GM21723 (cell line): ENCODE measurements around the gene C1QTNF5.

Experiments used
- ATAC-seq: cut with Tn5 transposase; IDR thresholded peaks from one replicate; pipeline ENCODE4 v1.9.1; 2021; ENCODE audit warnings: mild to moderate bottlenecking, moderate library complexity; ENCODE audit not compliant: unreplicated experiment

The C1QTNF5 gene

DNA sequence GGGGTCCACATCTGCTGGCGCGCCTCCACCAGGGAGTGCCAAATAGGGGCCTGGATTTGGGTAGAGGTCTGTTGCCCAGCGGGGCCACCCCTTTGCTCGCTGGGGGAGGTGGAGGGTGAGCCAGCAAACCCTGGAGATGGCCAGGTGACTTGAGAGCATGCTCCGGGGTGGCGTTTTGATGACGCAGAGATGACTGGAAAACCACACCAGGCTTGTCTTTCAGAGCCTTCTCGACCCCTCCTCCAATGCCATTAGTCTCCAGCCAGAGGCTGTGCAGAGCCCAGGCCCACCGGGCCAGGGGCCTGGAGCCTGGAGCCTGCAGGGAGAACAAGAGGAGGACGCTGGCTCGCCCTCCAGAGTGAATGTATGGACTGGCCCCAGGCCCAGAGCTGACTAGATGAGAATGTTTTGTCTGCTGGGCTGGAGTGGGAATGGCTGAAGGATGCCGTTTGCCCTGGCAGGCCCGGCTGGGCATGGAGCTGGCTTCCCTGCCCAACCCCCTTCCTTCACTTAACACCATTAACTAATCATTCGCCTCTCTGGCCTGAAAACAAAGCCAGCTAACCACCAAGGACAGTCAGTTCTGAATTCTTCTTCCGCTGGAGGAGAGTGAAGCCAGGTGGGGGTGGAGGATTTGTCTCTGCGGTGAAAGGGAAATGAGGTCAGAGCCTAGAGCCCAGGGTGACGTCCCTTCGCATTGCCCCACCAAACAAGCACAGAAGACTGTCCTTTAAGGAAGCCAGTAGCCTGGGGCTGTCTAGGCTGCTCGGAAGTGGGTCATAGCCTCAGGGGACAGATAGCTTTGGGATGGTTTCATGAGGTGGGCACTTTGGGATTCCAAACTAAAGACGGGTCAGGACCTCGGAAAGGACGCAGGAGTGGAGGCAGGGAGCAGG, 22.2 kb downstream of the C1QTNF5 start:
- ATAC-seq: no peak

DNA sequence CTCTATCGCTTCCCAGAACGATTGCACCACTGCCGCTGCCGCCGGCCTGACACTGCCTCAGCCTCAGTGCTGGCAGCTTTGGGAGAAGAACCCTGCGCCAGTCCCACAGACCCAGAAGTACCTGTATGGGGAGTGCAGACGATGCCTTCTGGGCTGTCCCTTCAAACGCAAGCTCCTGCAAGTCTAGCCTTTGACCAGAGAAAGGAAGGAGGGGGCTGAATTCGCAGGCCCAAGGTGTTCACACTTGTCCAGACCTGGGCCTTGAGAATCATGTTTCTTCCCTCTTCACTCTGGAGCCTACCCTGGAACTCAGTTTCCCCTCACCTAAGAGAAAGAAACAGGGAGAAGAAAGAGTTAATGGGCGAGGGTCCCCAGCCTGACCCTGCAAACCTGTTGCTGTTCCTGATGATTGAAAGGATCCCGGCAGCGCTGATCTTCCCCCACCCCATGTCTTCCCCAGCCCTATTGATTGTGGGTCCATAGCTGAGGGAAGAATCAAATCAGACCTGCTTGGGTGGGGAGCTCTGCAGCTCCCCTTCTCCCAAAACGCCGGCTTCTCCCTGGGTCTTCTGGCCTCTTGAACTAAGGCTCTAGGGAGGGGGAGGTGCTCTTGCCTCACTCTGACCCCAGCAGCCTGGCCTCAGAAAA, 23.0 kb downstream of the C1QTNF5 start:
- ATAC-seq: no peak

DNA sequence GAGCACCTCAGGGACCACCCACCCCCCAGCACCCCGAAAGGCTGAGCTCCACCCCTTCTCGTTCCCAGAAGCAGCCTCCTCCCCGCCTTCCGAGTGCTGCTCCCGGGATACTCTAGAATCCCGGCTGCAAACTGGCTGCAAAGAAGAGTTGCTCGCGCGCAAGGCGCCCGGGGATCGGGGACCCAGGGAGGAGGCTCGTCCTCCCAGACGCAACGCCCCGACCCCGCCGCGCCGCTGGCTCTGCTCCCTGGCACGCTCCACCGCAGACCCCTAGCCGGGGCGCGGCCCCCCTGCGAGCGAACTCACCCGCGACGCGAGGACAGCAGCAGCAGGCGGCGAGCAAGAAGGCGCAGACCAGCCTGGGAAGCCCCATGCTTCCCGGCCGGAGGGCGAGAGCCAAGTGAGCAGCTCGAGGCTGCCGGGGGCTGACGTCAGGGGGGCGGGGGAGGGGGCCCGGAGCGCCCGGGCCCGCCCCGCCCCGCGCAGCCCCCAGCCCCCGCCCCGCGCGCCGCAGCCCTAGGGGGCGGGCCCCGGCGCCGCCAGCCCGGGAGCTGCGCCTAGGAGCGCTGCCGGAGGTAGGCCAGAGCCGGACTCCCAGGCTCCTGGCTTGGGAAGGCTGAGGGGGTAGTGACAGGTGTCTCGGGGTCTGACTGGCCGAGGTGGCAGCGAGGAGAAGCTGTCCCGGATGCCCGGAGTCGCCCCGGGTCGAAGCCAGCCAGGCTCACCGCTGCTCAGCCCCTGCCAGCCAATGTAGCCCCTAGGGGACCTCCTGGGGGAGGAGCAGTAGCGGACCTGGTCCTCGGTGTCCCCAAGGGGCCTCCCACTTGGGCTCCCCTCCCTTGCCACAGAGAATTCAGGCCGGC, 23.7 kb downstream of the C1QTNF5 start, which contains the start of gene MCAM:
MCAM (minus strand) TSS at position 402 of the 863 bp plus-strand sequence; CDS start at position 373, 29 bp downstream.
- no peak for ATAC-seq

DNA sequence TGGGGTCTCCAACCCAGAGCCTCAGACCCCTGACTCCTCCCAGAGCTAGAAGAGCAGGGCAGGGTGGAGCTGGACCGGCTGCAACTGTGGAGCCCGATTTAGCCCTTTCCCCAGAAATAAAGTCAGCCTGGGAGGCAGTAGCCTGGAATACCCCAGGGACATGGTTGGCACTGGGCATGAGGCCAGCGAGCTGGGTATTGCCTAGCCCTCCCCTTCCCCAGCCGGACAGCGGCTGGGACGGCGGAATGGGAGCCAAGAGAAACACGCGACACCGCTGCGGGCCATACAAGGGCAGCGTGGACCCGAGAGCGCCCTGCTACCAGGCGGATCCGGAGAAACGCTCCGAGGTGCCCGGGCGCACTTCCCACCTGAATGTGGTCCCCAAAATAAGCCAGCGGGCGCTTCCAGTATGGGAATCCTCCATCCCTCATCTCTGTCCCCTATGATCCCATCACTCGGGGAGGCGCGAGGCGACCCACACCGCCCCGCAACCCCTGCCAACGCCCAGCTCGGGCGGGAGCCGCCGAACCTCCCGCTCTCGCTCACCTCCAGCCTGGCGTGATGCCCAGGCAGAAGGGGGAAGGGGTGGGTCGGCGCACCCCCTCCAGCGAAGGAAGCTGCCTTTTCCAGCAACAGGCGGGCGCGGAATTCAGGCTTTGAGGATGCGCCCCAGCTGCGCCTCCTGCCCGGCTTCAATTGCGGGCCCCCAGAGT, 24.5 kb downstream of the C1QTNF5 start:
- no peak for ATAC-seq

DNA sequence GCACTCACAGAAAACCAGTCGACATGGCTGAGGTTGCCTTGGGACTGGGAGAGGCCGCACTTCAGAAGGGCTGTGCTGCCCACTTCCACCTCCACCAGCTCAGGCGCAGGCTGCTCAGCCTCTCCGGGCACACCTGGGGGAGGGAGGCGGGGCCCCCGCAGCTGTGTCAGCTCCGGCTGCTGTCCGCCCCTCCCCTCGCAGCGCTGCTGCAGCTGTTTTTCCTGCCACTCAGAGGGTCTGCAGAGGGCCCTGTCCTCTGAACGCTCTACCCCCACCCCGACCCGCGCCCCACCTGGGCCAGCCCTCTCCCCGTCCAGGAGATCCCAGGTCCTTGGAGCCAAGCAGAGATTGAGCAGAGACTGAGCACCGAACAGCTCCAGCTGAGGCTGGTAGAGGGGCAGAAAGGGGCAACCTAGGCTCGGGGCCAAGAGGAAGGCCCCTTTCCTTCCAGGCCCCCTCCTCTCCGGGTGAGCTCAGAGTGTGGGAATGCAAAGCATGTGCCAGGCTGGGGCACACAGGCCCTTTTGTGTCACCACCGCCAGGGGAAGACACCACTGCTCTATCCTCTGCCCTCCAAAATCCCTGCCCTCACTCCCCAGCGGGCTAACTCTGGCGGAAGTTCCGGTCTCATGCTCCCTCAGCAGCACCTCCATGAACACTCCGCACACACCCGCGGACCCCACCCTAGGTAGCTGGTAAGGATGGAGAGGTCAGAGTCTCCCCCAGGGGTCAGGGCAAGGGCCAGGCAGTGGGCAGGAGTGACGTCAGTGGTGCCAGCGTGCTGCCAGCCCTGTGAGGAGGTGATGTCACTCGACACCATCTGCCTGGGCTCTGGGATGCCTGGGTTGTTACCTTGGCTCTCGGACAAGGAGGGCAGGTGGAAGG, 25.3 kb downstream of the C1QTNF5 start:
- ATAC-seq: peak; percentile 34

DNA sequence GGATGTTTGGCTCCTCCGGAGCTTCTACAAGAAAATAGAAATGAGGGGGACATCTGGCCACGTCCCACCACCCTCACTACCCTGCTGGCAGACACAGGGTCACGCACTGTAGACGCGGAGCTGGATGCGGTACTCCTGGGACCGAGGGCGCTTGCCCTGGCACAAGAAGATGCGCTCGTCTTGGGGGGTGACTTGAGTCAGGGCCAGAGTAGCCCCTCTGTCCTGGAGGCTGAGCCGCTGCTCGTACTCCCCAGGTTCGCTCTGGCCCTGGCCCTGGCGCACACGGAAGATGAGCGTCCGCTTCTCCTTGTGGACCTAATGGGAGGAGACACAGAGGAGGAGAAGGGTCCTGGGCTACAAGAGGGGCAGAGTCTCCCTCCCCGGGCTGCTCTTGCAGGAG, 26.0 kb downstream of the C1QTNF5 start:
- no peak for ATAC-seq

DNA sequence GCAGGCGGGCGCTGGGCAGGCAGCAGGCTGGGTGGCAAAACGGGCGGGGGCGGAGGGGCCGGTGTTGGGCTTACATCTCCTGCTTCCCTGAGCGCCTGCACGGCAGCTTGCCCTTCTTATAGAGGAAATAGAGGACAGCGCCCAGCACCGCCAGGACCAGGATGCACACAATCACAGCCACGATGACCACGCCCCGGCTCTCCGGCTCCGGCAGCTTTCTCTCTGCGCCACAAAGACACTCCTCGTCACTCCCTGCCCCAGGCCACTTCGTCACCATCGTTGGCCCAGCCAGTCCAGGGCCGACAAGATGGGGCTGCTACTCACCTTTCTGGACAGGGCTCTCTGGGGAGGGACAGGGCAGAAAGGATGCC, 30.0 kb downstream of the C1QTNF5 start:
- ATAC-seq: no peak

DNA sequence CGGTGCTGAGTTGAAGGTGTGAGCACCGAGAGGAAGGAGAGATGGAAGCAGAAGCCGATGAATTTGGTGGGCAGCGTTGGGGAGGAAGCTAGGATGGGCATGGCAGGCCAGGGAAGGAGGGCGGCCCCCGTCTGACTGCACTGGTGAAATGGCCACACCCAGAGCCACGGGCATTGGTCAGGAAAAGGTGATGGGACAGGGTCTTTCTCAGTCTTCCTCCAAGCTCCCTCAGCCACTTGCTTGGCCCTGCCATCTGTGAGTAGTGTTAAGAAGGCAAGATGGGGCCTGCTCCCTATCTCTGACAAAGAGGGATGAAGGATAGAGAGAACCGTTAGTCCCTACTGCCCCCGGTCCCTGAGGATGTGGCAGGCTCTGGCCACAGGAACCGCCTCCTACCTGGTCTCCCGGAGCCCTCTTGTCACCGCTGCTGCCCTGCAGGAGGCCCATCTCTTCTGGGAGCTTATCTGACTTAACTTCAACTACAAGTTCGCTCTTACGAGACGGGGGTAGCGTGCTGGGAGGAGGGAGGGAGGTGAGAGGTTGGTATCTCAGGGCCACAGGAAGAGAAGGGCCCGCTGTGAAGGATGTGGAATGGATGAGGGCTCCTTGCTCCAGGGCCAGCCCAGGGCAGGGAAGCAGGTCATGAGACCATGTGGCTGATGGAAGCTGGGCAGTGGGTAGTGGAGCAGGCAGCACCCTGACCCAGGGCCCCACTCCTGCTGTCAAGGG, 30.6 kb downstream of the C1QTNF5 start:
- ATAC-seq: no peak

DNA sequence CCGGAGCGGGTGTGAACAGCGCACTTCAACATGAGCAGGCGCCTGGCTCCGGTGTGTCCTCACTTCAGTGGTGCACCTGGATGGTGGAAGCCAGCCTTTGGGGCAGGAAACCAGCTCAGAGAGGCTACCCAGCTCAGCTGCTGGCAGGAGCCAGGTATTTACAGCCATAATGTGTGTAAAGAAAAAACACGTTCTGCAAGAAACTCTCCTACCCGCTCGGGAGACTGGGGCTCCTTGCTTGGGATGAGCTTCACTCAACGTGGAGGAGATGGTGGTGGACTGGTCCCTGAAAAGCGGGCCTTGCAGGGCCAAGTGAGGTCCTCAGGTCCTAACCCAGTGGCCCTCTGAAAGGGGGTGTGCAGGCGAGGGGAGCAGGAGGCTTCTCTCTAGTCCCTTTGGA, 31.3 kb downstream of the C1QTNF5 start:
- ATAC-seq: no peak

DNA sequence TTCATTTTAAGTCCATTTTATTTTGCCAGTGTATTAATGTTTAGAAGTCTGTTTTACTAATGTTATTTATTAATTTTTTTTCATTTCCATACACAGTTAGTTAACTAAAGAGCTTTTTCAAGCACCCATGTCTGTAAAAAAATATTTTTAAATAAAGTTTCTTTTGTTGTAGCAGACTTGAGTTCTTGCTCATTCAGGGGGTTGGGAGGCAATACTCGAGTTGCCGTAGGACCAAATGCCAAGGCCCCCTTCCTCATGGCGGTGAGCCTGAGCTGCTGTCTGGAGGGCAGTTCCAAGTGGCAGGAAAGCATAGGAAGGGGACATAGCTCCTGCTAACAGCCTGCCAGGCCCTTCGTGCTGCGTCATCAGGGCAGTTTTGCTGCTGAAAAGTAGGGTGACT, 32.7 kb downstream of the C1QTNF5 start:
- ATAC-seq: no peak

DNA sequence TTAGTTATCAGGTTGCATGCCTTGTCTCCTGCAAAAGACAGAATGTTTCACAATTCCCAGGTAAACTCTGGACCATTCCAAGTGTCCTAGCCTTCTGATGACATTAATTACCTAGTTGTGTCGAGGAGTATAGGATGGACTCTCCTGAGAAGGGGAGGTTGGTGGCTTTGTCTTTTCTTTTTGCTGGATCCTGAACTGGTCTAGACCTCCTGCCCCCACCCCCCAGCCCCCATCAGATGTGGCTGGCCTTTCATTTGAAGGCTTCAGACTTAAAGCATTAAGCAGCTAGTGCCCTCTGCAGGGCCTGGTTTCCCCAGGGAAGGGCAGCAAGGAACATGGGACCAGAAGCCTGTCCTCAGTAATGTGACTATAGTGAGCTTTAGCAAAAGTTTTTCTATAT, 33.5 kb downstream of the C1QTNF5 start:
- no peak for ATAC-seq

DNA sequence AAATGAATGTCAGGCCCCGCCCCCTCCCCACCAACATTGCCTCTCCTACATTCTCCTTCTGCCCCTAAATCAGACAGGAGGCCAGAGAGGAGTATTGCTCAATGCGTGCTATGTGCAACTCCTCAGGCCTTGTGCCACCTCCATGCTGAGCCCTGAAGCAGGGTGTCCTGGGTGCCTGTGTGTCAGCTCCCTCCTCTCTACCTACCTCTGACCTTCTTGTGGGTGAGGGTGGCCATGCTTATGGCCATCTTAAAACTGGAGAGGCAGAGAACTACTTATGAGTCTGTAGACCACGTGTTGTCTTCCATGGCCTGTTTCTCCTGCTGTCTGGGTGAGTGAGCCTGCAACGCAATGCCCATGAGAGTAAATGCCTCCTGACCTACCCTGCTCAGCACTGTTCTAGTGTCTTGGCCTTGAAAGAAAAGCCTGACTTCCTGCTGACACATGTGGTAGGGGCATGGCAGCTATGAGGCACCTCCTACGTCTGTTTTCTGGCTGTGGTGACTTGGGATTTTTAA, 34.3 kb downstream of the C1QTNF5 start:
- no peak for ATAC-seq

DNA sequence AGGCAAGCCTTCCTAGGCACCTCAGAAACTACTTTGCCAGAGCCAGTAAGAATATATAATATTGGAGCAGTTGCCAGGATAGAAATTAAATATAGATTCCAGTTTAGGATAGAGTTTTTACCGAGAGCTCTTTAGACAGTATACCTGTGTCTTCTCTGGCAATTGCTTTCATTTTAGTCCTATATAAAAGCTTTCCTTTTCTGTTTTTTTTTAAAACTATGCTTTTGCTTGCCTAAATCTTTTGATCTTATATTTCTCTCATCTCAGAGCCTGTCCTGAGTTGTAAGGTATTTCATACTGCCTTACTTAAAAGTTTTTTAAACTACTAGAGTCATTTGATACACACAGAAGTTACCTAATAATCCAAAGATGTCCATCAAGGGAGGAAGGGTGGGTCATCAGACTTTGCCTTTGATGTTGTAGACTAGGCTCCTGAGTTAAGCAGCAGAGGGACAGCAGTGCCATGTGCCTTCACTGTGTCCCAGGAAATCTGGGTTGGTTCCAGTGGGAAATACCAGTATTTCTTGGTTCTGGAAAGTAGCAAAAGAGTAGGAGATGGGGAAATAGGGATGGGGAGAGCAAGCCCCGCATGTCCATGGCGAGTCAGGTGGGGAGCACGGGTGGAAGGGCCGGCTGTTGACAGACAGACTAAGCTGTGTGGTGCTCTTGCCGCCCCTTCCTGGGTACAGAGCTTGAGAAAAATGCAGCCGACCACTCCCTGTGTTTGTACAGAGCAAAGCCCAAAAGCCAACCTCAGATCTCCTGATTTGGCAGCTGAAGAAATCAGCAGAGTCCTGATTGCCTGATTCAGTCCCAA, 34.9 kb downstream of the C1QTNF5 start:
- no peak for ATAC-seq

DNA sequence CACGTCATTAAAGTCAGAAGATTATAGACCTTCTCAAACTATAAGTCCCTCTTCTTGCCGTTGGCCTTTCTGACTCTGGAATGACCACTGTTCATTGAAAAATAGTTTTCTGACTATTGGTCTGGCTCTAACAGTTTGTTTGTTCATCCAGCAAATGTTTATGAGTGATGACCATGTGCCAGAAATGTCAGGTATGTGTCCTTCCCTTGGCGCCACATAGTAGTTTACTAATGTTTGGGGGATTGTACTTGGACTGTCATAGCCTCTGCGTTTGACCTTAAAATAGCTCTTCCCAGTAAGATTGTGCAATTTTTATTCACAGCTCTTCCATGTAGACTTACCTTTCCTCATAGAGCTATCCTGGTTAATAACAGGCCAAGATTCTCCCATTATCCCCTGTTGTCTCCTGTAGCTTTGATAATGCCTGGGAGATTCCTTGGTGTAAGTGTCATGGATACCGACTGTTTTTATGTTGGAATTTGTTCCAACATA, 37.4 kb downstream of the C1QTNF5 start:
- ATAC-seq: no peak

DNA sequence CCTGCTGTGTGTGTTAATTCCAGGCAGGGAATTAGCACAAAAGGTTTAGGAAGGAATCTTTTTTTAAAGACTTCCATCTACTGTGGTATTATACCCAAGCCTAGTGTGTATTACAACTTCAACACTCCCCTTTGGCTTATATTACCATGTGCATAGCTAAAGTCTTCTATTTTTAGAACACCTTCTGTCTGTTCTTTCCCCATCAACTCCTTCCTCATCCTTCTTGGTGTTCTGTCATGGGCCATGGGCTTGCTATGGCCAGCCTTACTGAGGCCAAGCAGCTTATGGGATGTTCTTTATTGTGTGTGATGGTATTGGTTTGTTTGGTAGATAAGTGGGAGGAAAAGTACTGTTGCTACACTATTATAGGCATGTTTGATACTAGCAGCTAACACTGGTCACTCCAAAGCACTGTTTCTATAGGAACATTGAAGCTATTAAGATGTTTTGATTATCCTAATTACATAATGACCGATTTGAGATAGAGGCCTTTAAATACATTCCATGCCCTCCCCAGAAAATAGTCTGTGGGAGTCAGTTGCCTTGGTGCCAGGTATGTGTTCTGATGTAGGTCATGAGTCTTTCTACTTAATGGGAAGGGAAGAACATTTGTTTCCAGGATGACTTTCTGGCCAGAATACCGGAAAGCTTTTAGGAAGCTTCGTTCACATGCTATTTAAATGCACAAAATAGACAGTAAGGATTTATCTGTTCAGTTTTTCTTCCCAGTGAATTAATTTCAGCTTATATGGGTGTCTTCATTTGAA, 40.3 kb downstream of the C1QTNF5 start:
- no peak for ATAC-seq

DNA sequence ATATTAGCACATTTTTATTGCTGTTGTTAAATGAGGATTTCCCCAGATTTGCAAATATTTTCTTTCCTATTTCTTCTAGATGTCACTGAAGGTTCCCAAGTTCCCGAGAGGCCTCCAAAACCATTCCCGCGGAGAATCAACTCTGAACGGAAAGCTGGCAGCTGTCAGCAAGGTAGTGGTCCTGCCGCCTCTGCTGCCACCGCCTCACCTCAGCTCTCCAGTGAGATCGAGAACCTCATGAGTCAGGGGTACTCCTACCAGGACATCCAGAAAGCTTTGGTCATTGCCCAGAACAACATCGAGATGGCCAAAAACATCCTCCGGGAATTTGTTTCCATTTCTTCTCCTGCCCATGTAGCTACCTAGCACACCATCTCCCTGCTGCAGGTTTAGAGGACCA, 41.3 kb downstream of the C1QTNF5 start:
- ATAC-seq: no peak

DNA sequence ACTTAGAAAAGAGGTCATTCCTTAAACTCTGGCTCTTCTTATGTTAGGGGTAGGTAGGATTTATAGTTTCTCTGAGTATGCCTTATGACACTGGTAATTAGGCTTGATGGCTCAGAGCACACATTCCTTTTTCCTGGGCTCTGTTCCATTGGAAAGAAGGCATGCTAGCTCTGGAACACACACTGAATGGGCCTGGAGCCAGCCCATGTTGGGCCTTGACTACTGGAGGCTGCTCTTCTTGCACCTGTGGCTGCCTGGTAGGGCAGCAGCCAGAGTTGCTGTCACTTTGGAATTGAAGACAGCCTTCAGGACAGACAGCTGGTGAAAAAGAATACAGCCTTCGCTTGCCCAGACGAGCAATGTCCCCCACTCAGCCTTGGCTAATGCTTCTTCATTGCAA, 42.0 kb downstream of the C1QTNF5 start:
- no peak for ATAC-seq
